KMS-11 (cell line): Measurements from ENCODE around the gene GSTO2.

Source experiments
- H2AFZ ChIP-seq: fragments of 200-600 bp; sonication (generic); 2 replicates; pipeline ENCODE4 v1.6.1; 2016; ENCODE audit warnings: antibody characterized with exemption, mixed run types, low read depth
- H3K27ac ChIP-seq: fragments of 200-600 bp; sonication (generic); 2 replicates; pipeline ENCODE4 v1.6.1; 2016; ENCODE audit warnings: mild to moderate bottlenecking, mixed run types
- H3K27me3 ChIP-seq: fragments of 200-600 bp; sonication (generic); 2 replicates; pipeline ENCODE4 v1.6.1; 2017; ENCODE audit warnings: mild to moderate bottlenecking, low read depth, mixed run types, moderate library complexity; ENCODE audit not compliant: insufficient read depth
- H3K36me3 ChIP-seq: fragments of 200-600 bp; sonication (generic); 2 replicates; pipeline ENCODE4 v1.6.1; 2017; ENCODE audit warnings: mild to moderate bottlenecking, mixed run types; ENCODE audit not compliant: insufficient read depth
- H3K4me1 ChIP-seq: fragments of 200-600 bp; sonication (generic); 2 replicates; pipeline ENCODE4 v1.6.1; 2016; ENCODE audit warnings: mild to moderate bottlenecking, low read depth, mixed run types; ENCODE audit not compliant: poor library complexity, severe bottlenecking
- H3K4me2 ChIP-seq: fragments of 200-600 bp; sonication (generic); 2 replicates; pipeline ENCODE4 v1.7.0; 2016; ENCODE audit warnings: mild to moderate bottlenecking, mixed run types
- H3K4me3 ChIP-seq: fragments of 200-600 bp; sonication (generic); IDR thresholded peaks from 2 replicates; pipeline ENCODE4 v1.6.1; 2017; ENCODE audit warnings: low read depth, low read length, mixed read lengths; ENCODE audit not compliant: insufficient read depth
- H3K79me2 ChIP-seq: fragments of 200-600 bp; sonication (generic); 2 replicates; pipeline ENCODE4 v1.6.1; 2016; ENCODE audit warnings: low read depth, mixed run types; ENCODE audit not compliant: insufficient read depth
- H3K9ac ChIP-seq: fragments of 200-600 bp; sonication (generic); 2 replicates; pipeline ENCODE4 v1.6.1; 2016; ENCODE audit warnings: mild to moderate bottlenecking, mixed run types
- H4K20me1 ChIP-seq: fragments of 200-600 bp; sonication (generic); 2 replicates; pipeline ENCODE4 v1.6.1; 2016; ENCODE audit warnings: mild to moderate bottlenecking, mixed run types; ENCODE audit not compliant: insufficient read depth
- TF ChIP-seq, protein P1 (sequence below): fragments of 200-600 bp; sonication (generic); conservative IDR thresholded peaks from 2 replicates; pipeline ENCODE4 v1.6.1; 2017; ENCODE audit warnings: low read depth, mild to moderate bottlenecking, antibody characterized with exemption, low read length, moderate library complexity, mixed read lengths

GSTO2 gene

DNA sequence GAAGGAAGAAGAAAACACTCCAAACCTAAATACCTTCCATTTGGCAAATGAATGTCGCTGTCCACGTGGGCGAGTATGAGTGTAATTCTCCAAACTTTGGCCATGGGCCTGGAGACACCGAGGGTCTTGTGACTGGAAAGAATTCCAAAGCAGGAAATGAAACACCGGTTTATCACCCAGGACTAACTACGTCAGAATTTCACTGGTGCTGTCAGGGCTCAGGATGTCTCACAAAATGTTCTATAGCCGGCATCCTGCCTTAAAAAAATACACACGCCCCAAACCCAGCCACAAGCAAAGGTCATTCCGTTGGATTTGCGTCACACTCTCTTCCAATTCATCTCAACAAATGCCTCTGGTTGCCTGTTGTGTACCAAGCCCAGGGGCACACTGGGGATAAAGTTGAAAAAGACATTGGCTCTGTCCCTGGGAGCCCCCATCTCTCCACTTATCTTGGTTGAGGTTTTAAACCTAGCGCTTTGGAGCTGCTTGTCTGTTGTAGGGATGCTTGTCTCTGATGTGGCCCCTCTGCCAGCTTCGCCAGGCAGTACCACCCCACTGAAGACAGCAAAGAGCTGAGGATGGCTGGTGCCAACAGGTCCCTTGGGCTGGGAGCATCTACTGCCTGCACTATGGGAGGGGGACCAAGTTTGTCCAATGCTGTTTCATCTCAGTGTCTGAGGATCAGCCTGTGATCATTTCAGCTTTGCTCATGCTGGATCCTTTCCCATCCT, 31.2 kb downstream of the GSTO2 start:
- no peak overlapping the region for H3K4me3 ChIP-seq

DNA sequence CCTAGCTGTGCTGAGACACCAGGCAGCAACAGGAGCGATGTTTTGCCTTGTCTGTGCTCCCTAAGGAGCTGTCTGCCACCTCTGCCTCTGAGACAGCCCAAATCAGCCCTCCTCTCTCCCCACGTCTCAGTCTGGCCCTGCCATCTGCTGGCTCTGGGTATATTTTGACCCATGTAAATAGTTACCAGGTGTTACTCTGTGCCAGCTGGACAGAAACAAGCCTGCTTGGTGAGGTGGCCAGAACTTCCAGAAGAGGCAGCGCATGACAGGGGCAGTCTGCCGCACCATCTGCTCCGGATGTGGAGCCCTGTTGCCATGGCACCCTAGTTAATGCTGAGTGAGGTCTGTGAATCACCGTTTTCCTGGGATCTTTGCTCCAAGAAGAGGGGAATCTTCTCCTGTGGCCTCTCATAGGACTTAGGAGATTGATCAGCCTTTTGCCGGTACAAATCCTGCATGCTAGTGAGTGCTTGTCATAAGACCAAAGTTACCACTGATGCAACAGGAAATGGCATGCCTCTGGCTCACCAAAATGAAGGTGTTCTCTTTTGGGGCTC, 31.8 kb downstream of the GSTO2 start:
- H3K4me1 ChIP-seq = no peaks in the 10 kb centered on the region
- no peaks in the 10 kb centered on the region for H4K20me1 ChIP-seq
- no peaks in the 10 kb centered on the region for H3K79me2 ChIP-seq
- H3K27ac ChIP-seq = no peak overlapping the region
- no peaks in the 10 kb centered on the region for H3K27me3 ChIP-seq
- no peak overlapping the region for H2AFZ ChIP-seq
- no peak overlapping the region for H3K9ac ChIP-seq
- H3K4me2 ChIP-seq = no peak overlapping the region
- TF ChIP-seq, protein P1, sequence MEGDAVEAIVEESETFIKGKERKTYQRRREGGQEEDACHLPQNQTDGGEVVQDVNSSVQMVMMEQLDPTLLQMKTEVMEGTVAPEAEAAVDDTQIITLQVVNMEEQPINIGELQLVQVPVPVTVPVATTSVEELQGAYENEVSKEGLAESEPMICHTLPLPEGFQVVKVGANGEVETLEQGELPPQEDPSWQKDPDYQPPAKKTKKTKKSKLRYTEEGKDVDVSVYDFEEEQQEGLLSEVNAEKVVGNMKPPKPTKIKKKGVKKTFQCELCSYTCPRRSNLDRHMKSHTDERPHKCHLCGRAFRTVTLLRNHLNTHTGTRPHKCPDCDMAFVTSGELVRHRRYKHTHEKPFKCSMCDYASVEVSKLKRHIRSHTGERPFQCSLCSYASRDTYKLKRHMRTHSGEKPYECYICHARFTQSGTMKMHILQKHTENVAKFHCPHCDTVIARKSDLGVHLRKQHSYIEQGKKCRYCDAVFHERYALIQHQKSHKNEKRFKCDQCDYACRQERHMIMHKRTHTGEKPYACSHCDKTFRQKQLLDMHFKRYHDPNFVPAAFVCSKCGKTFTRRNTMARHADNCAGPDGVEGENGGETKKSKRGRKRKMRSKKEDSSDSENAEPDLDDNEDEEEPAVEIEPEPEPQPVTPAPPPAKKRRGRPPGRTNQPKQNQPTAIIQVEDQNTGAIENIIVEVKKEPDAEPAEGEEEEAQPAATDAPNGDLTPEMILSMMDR = no peak
- no peaks in the 10 kb centered on the region for H3K36me3 ChIP-seq
- no peak overlapping the region for H3K4me3 ChIP-seq

More for the DNA sequence above, 31.2 kb downstream of the GSTO2 start:
- H3K79me2 ChIP-seq = no peaks in the 10 kb centered on the region
- H2AFZ ChIP-seq = no peak overlapping the region
- no peak overlapping the region for H3K9ac ChIP-seq
- H3K27ac ChIP-seq = no peak overlapping the region
- TF ChIP-seq, protein P1 = no peak
- H3K36me3 ChIP-seq = no peaks in the 10 kb centered on the region
- H3K4me1 ChIP-seq = no peaks in the 10 kb centered on the region
- no peaks in the 10 kb centered on the region for H4K20me1 ChIP-seq
- no peak overlapping the region for H3K4me2 ChIP-seq
- H3K27me3 ChIP-seq = no peaks in the 10 kb centered on the region

DNA sequence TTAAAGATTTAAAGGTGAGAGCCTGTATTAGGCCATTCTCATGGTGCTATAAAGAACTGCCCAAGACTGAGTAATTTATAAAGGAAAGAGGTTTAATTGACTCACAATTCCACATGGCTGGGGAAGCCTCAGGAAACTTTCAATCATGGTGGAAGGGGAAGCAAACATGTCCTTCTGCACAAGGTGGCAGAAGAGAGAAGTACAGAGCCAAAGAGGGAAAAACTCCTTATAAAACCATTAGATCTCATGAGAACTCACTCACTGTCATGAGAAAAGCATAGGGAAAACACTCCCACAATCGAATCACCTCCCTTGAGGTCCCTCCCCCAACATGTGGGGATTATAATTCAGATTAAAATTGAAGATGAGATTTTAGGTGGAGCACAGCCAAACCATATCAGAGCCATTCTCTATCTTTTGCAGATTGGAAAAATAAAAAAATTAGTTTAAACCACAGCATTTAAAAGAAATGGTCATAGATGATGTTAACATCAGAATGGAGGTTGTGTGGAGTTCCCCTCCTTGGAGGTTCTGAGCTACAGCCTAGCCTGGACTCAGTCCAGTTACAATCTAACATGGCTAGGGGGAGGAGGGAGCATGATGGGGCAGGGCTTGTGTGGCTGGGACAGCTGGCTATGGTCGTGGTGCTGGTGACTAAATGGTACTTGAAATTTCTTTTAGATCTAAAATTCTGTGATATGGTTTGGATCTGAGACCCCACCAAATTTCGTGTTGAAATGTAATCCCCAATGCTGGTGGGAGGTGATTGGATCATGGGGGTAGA, 33.1 kb downstream of the GSTO2 start:
- H3K4me3 ChIP-seq = no peak overlapping the region
- H3K36me3 ChIP-seq = no peaks in the 10 kb centered on the region
- H3K4me2 ChIP-seq = no peak overlapping the region
- TF ChIP-seq, protein P1 = no peak
- no peak overlapping the region for H2AFZ ChIP-seq
- H3K9ac ChIP-seq = no peak overlapping the region
- no peaks in the 10 kb centered on the region for H3K79me2 ChIP-seq
- no peaks in the 10 kb centered on the region for H4K20me1 ChIP-seq
- no peaks in the 10 kb centered on the region for H3K4me1 ChIP-seq
- H3K27ac ChIP-seq = no peak overlapping the region
- peaks cover 7% of the 10 kb centered on the region; the same call in 1 of the 2 replicates for H3K27me3 ChIP-seq

DNA sequence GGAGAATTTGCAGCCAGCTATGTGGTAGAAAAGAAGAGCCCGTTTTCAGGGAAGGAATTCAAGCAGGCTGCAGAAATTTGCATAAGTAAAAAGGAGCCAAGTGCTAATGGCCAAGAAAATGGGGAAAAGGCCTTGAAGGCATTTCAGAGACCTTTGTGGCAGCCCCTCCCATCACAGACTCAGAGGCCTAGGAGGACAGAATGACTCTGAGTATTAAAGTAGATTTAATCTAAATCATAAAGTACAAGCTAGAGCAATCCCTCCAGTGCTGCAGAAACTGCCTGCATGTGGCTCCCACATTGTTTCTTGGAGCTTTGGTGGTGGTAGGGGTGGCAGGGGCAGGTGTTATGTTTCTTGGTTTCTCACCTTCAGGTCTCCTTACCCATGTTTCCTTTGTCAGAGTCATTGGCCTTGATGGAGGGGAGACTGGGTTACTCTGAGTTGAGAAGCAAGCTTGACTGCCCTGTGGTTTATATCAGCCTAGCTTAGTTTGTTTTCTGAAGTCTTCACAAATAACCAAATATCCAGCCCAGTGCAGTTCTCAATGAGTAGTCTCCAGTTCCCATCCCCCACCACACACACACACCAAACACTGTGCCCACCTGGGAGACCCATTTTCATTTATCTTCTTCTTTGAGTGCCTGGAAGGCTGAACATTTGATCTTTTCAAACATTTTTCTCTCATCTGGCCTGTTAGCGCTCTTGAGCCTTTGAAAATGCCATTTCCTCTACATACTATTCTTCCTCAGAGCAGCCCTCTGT, 34.8 kb downstream of the GSTO2 start:
- H4K20me1 ChIP-seq = no peaks in the 10 kb centered on the region
- no peak overlapping the region for H3K27ac ChIP-seq
- H3K27me3 ChIP-seq = peaks cover 7% of the 10 kb centered on the region; the same call in 1 of the 2 replicates
- H2AFZ ChIP-seq = no peak overlapping the region
- H3K79me2 ChIP-seq = no peaks in the 10 kb centered on the region
- peaks cover 14% of the 10 kb centered on the region for H3K4me1 ChIP-seq
- no peak overlapping the region for H3K4me2 ChIP-seq
- no peak overlapping the region for H3K4me3 ChIP-seq
- no peaks in the 10 kb centered on the region for H3K36me3 ChIP-seq
- TF ChIP-seq, protein P1 = no peak
- no peak overlapping the region for H3K9ac ChIP-seq
